Amniotic epithelial cell (primary cell): ENCODE measurements around the gene RNF14.
"Not testable (repeated sequence)": the region's sequence is repeated elsewhere in the genome, so short reads cannot be mapped to it uniquely, and the experiment has no call there.

Experiments
- DNase-seq: peaks from one replicate; pipeline ENCODE4 v3.0.0-alpha.2; 2010; ENCODE audit warnings: low read depth

The RNF14 gene, protein sequence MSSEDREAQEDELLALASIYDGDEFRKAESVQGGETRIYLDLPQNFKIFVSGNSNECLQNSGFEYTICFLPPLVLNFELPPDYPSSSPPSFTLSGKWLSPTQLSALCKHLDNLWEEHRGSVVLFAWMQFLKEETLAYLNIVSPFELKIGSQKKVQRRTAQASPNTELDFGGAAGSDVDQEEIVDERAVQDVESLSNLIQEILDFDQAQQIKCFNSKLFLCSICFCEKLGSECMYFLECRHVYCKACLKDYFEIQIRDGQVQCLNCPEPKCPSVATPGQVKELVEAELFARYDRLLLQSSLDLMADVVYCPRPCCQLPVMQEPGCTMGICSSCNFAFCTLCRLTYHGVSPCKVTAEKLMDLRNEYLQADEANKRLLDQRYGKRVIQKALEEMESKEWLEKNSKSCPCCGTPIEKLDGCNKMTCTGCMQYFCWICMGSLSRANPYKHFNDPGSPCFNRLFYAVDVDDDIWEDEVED

DNA sequence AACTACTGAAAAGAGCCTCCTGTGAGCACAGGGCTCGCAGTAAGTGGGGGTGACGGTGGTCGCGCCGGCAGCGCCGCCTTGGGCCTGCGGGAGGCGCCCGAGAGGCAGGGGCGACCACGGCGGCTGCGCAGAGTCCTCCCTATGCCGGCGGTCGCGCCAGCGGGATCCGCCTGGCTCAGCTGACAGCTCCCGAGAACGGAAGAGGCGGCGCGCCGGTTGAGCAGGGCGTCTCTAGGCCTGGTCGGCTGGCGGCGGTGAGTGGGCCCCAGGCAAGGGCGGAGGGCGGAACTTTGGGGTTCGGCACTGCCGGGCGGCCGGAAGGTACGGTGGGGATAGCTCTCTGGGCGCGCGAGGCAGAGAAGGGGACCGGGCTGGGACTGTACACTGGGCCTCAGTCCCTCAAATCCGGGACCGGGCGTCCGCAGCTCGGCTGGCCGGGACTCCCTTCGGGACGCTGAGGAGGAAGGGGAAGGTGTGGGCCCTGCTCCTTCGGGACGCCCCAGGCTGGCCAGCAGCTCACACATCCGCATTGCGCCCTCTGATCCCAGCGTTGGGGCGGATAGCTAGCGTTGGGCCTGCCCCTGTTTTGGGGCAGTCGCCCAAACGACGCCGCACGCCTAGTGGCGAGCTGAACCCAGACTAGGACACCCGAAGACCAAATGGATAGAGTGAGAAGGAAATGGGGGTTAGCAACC is at the start of gene RNF14:
RNF14 (plus strand) TSS at position 192 of the 695 bp plus-strand sequence. CDS start 4,484 bp downstream, outside the sequence.
- peak; percentile 89 for DNase-seq

DNA sequence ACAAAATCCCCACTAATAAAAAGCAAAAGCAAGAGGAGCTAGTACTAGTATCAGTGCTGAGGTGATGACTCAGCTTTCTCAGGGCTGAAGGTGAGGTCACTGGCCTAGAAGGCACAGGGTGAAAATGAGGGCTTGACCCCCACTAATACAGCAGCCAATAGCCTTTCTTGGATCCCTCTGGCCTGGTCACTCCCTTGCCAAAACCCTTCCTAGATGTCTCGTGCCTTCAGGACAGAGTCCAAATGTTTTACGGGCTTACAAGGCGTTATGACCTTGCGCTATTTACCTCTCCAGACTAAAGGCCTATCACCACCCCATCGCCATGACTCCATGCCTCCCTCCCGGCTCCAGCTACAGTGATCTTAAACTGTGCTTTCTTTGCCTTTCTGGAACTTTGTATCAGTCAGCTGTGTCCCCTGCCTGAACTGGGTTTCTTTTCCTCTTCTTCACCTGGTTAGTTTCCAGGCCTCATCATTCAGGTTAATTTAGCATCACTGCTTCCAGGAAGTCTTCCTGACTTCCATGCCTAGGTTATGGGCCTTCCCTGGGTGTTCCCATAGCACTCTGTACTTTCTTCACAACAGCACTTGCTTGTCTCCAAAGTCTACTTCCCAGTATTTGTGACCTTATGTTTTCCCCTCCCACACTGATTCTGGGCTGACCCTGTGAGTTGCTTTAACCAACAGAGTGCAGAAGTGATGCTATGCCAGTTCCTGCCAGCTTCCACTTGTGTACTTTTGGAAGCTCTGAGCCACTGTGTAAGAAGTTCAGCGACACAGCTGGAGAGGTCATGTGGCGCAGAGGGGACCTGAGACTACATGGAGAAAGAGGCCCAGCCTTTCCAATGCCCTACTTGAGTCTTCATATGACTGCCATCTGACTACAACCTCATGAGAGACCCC is 49.4 kb upstream of the RNF14 start:
- no peak for DNase-seq

DNA sequence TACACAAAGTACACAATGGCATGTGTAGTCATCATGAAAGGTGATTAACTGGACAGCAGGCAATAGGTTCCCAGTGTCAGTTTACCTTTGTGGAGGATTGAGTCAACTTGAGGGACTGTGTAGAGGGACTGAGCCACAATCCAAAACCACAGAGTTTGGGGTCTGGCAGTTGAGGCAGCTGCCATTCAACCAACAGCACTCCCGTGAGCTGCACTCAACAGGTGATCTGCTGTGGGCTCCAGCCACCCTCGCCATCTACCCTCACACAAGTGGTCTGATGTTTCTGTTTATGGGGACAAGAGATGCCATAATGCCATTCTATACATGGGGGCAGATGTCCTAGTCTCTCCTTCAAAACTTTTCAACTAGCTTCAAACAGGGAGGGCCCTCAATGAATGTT is 48.1 kb upstream of the RNF14 start:
- no peak for DNase-seq

DNA sequence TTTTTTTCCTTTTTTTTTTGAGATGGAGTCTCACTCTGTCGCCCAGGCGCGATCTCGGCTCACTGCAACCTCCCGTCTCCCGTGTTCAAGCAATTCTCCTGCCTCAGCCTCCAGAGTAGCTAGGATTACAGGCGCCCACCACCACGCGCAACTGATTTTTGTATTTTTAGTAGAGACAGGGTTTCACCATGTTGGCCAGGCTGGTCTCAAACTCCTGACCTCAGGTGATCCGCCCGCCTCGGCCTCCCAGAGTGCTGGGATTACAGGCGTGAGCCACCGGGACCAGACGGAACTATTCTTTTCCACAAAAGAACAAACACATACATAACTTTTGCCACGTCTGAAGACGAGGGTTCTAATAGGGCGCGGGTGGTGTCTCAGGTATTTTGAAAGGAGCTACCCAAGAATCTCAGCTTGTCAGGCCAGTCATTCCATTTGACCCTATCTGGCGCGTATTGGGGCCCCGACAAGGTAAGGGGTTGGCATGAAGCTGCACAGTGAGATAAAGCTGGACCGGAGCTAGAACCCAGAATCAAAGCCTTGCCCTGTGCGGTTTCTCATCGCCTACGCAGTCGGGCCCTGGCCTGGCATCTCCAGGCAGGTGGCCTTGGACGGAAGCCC is 46.0 kb upstream of the RNF14 start:
- not testable (repeated sequence) for DNase-seq

DNA sequence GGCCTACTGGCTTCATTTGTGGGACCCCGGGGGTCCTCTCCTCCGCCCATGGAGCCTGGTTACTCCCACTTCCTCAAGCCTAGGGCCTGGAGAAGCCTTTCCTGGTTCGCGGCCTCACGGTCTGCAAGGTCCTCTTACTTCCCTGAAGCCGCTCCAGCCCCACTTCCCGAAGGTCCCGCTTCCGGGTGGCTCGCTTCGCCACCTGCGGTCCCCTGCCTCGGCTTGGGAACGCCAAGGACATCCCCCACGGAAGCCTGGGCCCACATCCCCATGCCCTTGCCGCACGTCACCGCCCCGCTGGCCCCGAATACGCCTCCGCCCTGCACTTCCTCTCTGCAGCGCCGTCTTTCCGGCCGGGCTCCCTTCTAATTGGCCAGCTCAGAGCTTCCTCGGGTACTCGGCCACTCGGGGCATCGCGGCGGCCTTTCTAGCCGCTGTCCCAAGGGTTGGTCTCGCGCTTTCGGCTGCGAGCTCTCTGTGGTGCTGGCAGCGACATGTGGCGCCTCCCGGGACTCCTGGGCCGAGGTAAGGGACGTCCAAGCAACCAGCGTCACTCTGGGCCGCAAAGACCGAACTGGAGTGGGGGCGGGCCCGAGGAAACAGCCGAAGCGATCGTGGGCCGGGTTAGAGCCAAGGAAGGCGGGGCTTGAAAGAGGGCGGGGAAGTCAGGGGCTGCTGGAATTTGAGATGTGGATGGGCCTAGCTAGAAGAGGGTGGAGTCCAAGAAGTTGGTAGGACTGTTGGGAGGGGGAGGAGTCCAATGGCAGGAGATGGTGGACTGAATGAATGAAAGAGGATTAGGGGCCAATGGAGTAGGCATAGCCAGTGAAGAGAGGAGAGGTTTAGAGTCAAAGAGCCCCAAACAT is 45.2 kb upstream of the RNF14 start, which contains the start of gene DELE1:
DELE1 (plus strand) TSS at position 424 of the 866 bp plus-strand sequence; CDS start at position 495, 71 bp downstream.
- DNase-seq = peak; percentile 91

DNA sequence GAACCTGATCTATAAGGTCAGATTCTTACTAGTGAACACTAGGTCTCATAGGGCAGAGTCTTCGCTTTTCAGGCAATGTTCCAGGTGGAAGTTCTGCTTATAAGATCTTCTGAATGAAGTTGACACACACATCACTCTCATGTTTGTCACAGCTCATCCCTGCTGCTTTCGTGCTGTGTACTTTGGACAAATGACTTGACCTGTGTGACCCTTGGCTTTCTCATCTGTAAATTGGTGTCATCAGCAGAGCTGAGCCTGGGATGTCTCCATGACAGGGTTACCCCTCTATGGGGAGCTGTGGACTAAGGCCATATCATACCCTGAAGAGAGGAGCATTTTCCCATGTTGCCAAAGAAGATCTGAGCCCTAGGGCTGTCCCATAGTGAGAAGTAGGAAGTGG is 42.5 kb upstream of the RNF14 start:
- DNase-seq = no peak

DNA sequence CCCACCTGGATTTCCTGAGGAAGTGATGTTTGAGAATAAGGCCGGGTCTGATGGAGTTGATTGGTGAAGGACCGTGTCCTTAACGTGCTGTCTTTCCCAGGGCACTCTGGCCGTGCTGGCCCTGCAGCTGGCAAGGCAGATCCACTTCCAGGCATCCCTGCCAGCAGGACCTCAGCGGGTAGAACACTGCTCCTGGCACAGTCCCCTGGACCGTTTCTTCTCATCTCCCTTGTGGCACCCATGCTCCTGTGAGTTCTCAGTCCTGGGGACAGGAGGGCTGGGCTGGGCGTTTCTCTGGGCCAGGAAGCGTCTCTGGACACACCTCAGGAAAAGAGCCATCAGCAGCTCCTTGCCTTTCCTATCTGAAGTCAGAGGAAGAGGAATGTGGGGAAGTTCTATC is 40.9 kb upstream of the RNF14 start:
- DNase-seq = no peak

DNA sequence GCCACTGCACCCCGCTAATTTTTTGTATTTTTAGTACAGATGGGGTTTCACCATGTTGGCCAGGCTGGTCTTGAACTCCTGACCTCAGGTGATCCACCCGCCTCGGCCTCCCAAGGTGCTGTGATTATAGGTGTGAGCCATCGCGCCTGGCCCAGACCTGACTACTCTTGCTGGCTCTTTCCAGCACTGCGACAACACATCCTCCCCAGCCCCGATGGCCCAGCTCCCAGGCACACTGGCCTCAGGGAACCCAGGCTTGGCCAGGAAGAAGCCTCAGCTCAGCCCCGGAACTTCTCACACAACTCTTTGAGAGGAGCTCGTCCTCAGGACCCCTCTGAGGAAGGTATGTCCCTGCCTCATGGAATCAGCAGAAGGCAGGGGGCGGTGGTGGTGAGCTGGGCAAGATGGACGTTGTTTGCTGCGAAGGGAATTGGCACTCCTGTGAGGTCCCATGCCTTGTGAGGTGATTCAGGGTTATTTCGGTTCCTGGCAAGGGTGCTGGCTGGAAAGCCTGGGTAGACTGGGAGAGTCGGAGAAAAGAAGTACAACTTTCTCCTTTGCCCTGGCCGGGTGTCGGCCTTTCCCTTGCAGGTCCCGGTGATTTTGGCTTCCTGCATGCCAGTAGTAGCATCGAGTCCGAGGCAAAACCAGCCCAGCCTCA is 39.4 kb upstream of the RNF14 start:
- no peak for DNase-seq

DNA sequence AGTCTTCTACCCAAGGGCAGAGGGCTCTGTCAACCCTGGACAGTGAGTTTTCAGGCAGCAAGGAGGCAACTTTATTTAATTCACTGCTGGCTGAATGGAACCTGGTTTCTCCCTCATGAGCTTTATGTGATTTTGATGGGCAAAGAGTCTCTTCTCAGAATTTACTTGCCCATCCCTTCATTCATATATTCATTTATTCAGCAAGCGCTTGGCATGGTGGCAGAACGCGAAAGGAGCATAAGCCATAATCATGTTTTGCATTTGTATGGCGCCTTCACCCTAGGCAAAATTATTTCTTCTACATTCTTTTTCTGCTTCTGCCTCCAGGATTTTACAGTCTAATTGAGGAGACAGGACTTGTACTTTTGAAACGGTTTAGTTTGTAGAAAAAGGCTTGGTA is 37.2 kb upstream of the RNF14 start:
- no peak for DNase-seq

DNA sequence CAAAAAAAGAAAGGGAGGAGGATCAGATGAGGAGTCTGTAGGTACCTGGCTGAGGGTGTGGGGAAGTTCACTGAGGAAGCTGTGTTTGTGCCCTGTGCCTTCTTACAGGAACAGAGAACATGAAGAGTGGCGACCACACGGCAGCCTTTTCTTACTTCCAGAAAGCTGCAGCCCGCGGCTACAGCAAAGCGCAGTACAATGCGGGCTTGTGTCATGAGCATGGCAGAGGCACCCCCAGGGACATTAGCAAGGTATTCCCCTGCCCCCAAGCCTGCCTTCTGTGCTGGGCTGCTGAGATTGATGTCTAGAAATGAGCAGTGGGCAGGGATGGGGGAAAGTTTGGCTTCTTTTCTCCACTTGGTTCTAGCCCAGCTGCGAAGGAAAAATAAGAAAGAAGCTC is 35.8 kb upstream of the RNF14 start:
- DNase-seq = no peak

DNA sequence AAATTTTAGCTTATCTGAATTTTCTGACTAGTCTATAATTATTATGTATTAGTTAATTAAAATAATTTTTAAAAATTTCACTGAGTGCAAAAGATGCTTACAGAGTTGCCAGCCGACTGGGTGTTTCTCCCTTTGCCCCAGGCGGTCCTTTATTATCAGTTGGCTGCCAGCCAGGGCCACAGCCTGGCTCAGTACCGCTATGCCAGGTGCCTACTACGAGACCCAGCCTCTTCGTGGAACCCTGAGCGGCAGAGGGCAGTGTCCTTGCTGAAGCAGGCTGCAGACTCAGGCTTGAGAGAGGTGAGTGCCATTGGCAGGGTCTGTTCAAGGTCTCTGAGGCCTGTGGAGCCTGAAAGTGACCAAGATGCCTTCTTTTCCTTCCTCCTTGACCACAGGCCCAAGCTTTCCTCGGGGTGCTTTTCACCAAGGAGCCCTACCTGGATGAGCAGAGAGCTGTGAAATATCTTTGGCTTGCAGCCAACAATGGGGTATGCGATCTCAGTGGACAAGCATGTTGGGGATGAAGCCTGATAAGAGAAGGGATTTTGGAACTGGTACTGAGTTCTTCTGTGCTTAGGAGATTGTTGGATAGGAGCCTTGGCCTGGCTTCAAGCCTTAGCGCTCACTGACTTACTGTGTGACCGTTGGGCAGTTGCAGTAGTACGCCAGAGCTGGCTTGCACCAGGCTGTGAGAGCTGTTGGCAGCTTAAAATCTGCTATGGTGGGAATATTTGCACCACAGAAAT is 34.6 kb upstream of the RNF14 start:
- DNase-seq = peak; percentile 24

DNA sequence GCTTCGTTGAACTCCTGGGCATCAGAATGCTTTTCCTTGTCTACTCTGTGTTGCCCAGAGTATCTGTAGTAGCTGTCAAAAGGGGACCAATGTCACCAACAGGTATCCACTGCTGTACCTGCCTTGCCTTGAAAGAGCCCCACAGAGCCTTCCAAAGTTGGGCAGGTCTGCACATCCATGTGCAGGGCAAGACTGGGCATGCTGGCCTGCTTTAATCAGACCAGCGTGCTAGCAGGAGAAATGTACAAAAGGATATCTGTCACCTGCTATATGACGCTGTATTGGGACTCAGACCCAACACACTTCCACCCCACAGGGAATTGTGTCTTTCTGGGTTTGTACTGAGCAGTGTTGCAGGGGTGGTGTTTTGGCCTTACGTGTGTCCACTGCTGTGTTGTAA is 33.4 kb upstream of the RNF14 start:
- DNase-seq = no peak

DNA sequence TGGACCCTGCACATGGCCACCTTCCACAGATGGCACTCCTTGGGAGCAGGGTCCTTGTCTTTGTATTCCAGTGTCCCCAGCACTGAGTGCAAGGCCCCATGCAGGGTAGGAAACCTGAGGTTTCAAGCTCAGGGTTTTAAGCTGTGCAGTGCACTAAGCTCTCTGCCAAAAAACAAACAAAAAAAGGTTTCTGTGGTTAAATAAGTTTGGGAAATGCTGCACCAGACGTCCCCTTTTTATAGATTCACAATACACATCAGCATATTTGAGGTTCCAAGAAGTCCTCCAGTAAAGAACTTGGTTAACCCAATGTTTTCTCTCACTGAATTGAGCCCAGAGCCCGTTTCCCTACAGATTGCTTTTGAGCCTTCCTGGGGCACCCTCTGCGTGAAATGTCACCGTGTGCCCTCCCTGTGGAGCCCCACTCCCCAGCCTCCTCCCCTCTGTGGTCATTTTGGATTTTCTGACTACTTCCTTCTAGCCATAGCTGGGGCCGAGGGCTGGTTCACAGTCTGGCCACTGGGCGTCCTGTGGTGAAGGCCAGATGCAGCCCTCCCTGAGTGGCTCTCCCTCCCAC is 28.1 kb upstream of the RNF14 start:
- no peak for DNase-seq

DNA sequence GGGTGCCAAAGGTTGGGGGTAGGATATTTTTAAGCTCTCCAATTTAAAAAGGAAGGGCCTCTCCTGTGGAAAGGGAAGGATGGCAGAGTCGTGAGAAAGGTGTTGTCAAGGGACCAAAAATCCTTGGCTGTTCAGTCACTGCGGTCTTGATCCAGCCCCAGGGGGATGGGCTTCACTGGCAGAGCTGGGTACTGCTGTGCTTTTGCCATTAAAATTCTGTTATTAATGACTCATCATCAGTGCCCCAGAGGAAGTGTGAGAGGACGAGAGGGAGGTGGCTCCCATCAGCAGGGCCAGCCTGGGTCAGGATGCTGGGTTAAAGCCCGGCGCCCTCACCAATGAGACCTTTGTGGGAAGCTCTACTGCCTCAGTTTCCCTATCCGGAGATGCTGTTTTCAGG is 27.6 kb upstream of the RNF14 start:
- DNase-seq = no peak

DNA sequence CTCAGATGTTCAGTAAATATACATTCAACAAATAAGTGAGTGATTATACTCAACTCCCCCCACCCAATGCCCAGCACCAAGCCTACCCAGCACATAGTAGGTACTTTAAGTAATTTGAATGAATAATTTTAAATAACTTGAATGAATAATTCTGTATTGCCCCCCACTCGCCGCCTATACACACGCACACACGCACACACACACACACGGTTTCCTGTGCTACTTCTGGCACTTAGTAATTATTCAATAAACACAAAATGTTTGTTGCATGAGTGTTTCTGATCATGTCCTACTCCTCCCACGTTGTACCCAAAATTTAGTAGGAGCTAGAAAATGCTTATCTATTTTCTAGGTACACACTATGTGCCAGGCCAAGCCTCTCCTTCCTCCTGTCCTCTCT is 27.1 kb upstream of the RNF14 start:
- no peak for DNase-seq

DNA sequence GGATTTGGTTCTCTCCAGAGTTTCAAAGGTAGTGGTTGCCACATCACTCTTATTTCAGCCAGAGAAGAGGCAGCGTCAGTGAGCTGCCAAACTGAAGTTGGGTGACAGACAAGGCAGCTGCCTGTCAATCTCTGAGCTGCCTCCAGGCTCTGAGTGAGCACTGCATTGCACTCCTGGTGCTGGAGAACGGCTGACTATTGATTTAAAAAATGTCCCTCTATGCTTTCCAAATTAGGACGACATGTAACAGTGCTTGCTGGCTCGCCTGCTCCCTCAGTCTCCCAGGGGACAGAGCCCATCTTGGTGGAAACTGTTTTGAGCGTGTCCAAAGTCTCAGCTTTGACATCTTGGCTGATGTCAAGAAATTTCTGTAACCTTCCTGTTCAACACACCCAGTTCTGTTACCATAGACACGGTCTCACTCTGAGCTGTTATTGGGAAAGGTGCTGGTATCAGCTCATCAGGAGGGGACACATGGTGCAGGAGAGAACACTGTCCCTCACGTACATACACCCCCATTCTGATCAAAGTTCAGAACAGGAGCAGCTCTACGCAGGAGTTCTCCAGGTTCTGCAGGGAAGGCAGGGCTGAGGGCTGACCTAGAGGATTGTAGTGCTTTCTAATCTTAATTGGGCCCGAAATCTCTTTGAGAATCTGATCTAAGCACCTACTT is 26.6 kb upstream of the RNF14 start:
- no peak for DNase-seq

DNA sequence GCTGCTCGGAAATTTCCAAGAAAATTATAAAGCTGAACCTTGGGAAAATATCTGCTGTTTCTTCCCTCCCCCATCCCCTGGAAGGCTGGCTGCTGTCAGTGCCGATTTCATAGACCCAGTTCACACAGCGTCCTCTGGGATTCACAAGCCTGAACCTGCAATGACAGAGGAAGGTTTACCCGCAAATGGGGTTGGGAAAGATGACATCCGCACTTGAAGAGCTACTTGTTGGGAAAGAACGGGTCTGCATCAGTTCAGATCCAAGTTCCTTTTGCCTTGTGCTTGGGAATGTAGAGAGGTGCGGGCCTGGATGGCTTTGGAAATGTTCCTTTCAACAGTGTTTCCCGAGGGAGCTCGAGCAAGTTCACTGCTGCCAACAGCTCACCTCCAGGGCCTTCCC is 24.8 kb upstream of the RNF14 start:
- DNase-seq = no peak

DNA sequence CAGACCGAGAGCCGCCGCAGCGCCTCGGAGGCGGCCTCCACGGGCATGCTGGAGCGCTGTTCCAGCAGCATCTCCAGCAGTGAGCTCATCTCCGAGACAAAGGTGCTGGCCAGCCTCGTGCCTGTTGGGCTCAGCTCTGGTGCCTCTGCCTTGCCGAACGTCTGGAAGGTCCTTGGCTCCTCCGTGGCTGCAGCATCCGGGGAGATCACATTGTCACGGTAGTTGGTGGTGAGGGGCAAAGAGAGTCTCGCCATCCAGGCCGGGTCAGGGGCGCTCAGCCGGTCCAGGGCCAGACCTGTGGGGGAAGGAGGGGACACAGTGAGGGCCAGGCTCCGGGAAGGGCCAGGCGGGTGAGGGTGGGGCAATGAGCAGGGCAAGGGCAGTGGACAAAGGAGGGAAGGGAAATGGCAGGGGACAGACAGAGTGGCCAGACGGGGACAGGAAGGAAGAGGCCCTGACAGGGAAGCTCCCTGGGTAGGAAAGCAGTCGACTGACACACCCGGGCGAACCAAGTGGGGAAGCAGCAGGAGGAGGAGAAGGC is 23.3 kb upstream of the RNF14 start:
- DNase-seq = no peak
